Transverse colon (tissue), 4 donors: ENCODE data around the gene CD300A. TPM values are rescaled to one million over a fixed set of nuclear protein-coding genes. Genes with fewer than 3 reads are reported as not detected.

Source experiments
- DNase-seq: peaks from one replicate; pipeline ENCODE4 v3.0.0-alpha.2; 2019
- H3K27ac ChIP-seq, 4 donors: fragments of 200-600 bp; sonication (generic); 2 replicates each; pipeline ENCODE4 v1.5.1; 2016 to 2018; ENCODE audit warnings: inconsistent platforms in 4 of 4
- H3K27me3 ChIP-seq: fragments of 200-600 bp; sonication (generic); 2 replicates; pipeline ENCODE4 v1.5.1; 2017; ENCODE audit warnings: inconsistent platforms
- H3K36me3 ChIP-seq, 4 donors: fragments of 200-600 bp; sonication (generic); 2 replicates each; pipeline ENCODE4 v1.5.1; 2017 to 2019; ENCODE audit warnings: inconsistent platforms in 4 of 4
- H3K4me1 ChIP-seq, 4 donors: fragments of 200-600 bp; sonication (generic); 2 replicates each; pipeline ENCODE4 v1.5.1; 2017 to 2020; ENCODE audit warnings: inconsistent platforms in 4 of 4
- H3K4me3 ChIP-seq, 4 donors: fragments of 200-600 bp; sonication (generic); 1 replicate in 1 of 4; 2 replicates in 3 of 4; pipeline versions ENCODE4 v1.5.1 to v1.6.1; 2017 to 2019; ENCODE audit warnings: inconsistent platforms in 4 of 4
- H3K9me3 ChIP-seq, 2 donors: fragments of 200-600 bp; sonication (generic); 2 replicates each; pipeline ENCODE4 v1.5.1; 2017 to 2019; ENCODE audit warnings: inconsistent platforms in 2 of 2
- CTCF ChIP-seq, 5 experiments: fragments of 200-600 bp in 3 of 5; fragments of 450-650 bp in 2 of 5; sonication (generic) in 3 of 5; IDR thresholded peaks; 1 replicate in 2 of 5; 2 replicates in 3 of 5; pipeline ENCODE4 v1.5.1; 2016 to 2017; ENCODE audit warnings: antibody characterized with exemption in 5 of 5, inconsistent platforms in 3 of 5, mild to moderate bottlenecking in 2 of 5, moderate library complexity in 1 of 5
- EP300 ChIP-seq: sonication (generic); formaldehyde crosslinking; IDR thresholded peaks from one replicate; pipeline ENCODE4 v1.6.1; 2017; ENCODE audit warnings: antibody characterized with exemption, low read depth
- POLR2A ChIP-seq: fragments of 450-650 bp; IDR thresholded peaks from one replicate; pipeline ENCODE4 v1.6.1; 2016; ENCODE audit warnings: antibody characterized with exemption, mild to moderate bottlenecking, moderate library complexity
- POLR2AphosphoS5 ChIP-seq, 3 donors: sonication (generic); formaldehyde crosslinking; IDR thresholded peaks; one replicate each; pipeline ENCODE4 v1.6.1; 2016; ENCODE audit warnings: antibody characterized with exemption in 3 of 3
- WGBS, 2 donors: methylation state at CpG; one replicate each; pipeline ENCODE4 v1.1.5; 2018; ENCODE audit warnings: low coverage in 1 of 2; 5-methylcytosine and 5-hydroxymethylcytosine counted together
- in situ Hi-C, 4 donors: fragments of 200-750 bp; cut with MboI; loops; one replicate each; pipeline versions ENCODE4 v1.15.0 to v1.15.1; 2017; ENCODE audit warnings: low sequenced_read_pairs in 3 of 4, low pct_ligation_motif_present in 1 of 4, low pct_unique_long_range_greater_than_20kb in 1 of 4
- intact Hi-C: fragments of 100-400 bp; cut with DNase I; formaldehyde crosslinking; loops from one replicate; pipeline ENCODE4 v1.15.1; 2023; ENCODE audit warnings: low total_unique reads
- total RNA-seq, 4 donors: library from RNA; depleted of rRNA; stranded (reverse); fragments of >200 nt; gene quantifications; one replicate each; pipeline ENCODE4 v1.1.0, GENCODE V29; 2016

Gene CD300A
- total RNA-seq, 4 donors from 2014 or later: 3.1 to 5.1 TPM; not detected in 2

GRCh38 chr17:74477411-74477810 is 11.0 kb downstream of the CD300A start:
- no peak for DNase-seq
- WGBS, 2 donors: 89% methylated on average over 4 of the region's 4 CpGs; no CpG with 5 or more reads in 1 of the 2 donors
- peaks cover 10% of the 10 kb centered on the region for H3K27me3 ChIP-seq
- TF ChIP-seq CTCF (IDR thresholded peaks at IDR 0.05) (no peak), EP300 (no peak), POLR2AphosphoS5 (IDR thresholded peaks at IDR 0.05) (no peak), POLR2A (no peak)
- H3K4me3 ChIP-seq: no peak overlapping the region
- H3K9me3 ChIP-seq: no peaks in the 10 kb centered on the region
- in situ Hi-C loops: no loop called here
- intact Hi-C loops: no loop called here
- peak overlapping the region in 1 of 4 donors; percentile 25 for H3K27ac ChIP-seq
- peaks cover 0 to 5% (median 0%) of the 10 kb centered on the region in 4 donors for H3K4me1 ChIP-seq
- H3K36me3 ChIP-seq: no peaks in the 10 kb centered on the region

- peak; percentile 45 for DNase-seq
- intact Hi-C loops (no loop called here), in situ Hi-C loops (no loop called here)
- Histone ChIP-seq H3K9me3 (no peaks in the 10 kb centered on the region), H3K27me3 (no peaks in the 10 kb centered on the region), H3K4me1 (peaks cover 0 to 5% (median 0%) of the 10 kb centered on the region in 4 donors), H3K36me3 (no peaks in the 10 kb centered on the region), H3K4me3 (no peak overlapping the region), H3K27ac (peak overlapping the region in 3 of 4 donors; percentile 27 to 57 (median 32))
- WGBS, 2 donors: 44 to 46% methylated on average over 4 to 6 of the region's 6 CpGs
- TF ChIP-seq POLR2AphosphoS5 (IDR thresholded peaks at IDR 0.05): no peak
- TF ChIP-seq POLR2A: no peak
- TF ChIP-seq EP300: no peak
- no peak for TF ChIP-seq CTCF (IDR thresholded peaks at IDR 0.05)
Observed at GRCh38 chr17:74478420-74479100, 12.1 kb downstream of the CD300A start.

DNA sequence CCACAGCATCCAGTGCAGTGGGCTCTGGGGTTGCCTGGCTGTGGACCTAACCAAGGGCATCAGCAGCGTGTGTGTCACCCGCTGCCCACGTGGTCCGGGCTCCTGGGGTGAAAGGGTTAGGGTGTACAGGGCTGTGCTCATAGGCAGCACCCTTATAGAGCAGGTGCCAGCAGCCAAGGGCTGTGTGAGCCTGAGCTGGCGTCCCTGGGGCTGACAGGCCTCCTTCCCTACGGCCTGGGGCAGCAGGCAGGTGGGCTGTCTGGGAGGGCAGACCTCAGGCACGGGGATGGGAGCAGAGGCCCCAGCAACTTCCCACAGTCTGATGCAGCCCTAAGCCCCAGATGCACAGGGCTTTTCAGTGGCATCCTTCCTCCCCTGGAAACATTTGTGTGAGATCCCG is 13.9 kb downstream of the CD300A start:
- in situ Hi-C loops (no loop called here), intact Hi-C loops (no loop called here)
- no peaks in the 10 kb centered on the region for H3K27me3 ChIP-seq
- peaks cover 0 to 5% (median 0%) of the 10 kb centered on the region in 4 donors for H3K4me1 ChIP-seq
- no peak for DNase-seq
- TF ChIP-seq EP300 (no peak), POLR2AphosphoS5 (IDR thresholded peaks at IDR 0.05) (no peak), POLR2A (no peak), CTCF (IDR thresholded peaks at IDR 0.05) (no peak)
- H3K36me3 ChIP-seq: no peaks in the 10 kb centered on the region
- no peaks in the 10 kb centered on the region for H3K9me3 ChIP-seq
- WGBS, 2 donors: 74% methylated on average over 7 of the region's 8 CpGs; no CpG with 5 or more reads in 1 of the 2 donors
- H3K4me3 ChIP-seq: no peak overlapping the region
- no peak overlapping the region for H3K27ac ChIP-seq

DNA sequence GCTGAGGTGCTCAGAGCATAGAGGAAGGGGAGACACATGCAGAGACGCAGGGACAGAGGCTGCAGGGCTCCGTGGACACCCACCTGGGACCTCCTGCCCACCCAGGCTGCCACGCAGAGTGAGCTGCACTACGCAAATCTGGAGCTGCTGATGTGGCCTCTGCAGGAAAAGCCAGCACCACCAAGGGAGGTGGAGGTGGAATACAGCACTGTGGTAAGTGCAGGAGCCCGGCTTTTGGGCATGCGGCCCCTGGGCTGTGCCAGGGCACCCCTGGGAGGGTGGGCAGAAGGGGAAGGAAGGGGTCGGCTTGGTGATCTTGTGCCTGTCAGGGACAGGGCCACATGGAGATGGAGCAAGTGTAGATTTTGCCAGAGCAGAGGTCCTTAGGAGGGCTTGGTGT is 15.2 kb downstream of the CD300A start:
- intact Hi-C loops: no loop called here
- no peak for TF ChIP-seq CTCF (IDR thresholded peaks at IDR 0.05)
- TF ChIP-seq POLR2A: no peak
- no peak for TF ChIP-seq POLR2AphosphoS5 (IDR thresholded peaks at IDR 0.05)
- TF ChIP-seq EP300: no peak
- Histone ChIP-seq H3K27me3 (no peaks in the 10 kb centered on the region), H3K27ac (no peak overlapping the region), H3K36me3 (no peaks in the 10 kb centered on the region), H3K4me1 (peaks cover 0 to 5% (median 0%) of the 10 kb centered on the region in 4 donors), H3K9me3 (no peaks in the 10 kb centered on the region), H3K4me3 (no peak overlapping the region)
- WGBS, 2 donors: 40 to 75% methylated on average over 1 to 7 of the region's 7 CpGs
- no peak for DNase-seq
- in situ Hi-C loops: no loop called here
